Eye (tissue), 1 donor: ENCODE results near the gene FAM199X.
A peak's percentile ranks its signal among the peaks of the same experiment; 100 is the strongest.
"Not testable (repeated sequence)": the region's sequence is repeated elsewhere in the genome, so short reads cannot be mapped to it uniquely, and the experiment has no call there.

ENCODE experiments used
- DNase-seq: peaks from one replicate; pipeline ENCODE4 v3.0.0-alpha.2; 2015

FAM199X gene

DNA sequence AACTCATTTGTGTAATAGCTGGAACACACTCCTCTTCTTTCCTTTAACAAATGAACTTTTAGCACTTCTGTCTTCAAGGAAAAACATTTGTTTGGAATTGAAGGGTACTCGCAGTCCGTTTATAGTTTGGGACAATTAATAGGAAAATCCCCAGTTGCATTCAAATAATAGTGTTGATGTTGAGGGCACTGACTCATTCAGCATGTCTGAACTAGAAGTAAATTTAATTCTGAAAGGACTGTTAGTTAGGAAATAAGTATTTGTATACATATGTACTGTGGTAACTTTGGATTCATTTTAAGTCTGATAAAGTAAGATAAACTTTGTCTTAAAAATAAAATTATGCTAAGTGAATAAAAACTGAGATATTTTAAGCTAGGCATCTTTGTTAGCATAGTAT is 27.2 kb downstream of the FAM199X start:
- DNase-seq, result no peak

DNA sequence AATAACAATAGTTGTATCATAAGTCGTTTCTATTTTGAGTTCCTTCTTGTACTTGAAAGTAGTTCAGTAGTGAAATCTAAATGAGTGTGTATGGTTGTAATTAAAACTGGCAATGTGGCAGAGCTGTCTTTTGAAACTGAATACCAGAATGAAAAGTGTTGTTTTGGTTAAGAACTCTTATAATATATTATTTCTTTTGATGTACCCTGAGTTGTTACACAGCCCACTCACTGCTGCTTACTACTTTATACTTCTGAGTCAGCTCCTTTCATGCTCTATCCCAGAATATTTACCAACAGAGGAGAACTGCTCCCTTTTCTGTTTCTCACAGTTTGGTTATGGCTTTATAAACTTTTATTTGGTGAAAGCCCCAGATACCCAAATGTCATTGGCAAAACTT is 28.8 kb downstream of the FAM199X start:
- DNase-seq, result no peak

DNA sequence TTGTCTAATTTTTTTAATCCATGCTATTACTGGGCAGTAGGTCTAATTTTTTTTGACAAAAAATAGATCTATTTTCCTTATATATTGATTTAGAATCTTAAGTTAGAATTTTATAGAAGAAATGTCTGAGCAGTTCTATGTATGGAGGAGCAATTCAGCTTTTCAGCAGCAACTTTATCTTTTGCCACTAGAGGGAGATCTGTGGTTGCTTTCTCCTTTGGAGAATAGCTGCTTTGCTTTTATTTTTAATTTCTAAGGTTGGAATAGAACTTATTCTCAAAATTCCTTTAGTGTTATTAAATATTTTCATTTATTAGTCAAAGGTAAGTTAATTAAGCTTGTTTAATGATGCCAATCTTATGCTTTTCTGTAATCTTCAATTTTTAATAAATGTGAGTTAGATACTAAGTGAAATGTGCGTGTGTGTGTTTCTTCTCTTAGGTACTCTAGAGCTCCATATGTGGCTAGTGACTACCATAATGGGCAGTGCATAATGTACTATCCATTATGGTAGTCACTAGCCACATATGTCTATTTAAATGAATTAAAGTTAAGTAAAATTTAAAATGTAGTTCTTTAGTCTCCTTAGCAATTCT is 29.3 kb downstream of the FAM199X start:
- DNase-seq, result peak; percentile 57

DNA sequence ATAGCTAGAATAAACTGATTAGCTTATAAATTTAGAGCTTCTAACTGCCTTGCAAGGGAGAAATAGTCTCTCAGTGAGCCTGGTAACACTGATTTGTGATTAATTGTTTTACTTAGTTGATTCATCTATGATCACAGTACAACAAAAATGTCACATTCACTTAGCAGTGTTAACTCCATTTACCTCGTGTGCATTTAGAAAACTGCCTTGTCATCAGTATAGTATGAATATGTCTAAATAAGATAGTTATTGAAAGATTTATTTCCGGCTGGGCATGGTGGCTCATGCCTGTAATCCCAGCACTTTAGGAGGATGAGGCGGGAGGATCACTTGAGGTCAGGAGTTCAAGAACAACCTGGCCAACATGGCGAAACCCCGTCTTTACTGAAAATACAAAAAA is 39.3 kb downstream of the FAM199X start:
- DNase-seq, result no peak

DNA sequence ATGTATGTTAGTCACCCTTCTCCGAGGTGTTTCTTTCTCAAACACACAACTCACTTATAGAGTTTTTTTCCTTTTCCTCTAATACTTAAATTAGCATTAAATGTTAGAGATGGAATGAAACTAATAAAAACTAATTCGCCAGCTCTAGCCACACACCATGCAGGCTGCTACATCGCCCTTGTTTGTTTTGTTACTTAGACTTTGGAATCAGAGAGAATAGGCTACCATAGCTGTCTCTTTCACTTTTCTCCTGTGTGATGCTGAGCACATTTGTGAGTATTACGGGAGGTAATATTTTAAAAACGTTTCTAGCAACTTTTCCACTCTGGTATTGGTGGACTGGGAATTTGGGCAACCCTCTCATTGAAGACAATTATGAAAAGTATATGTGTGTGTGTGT is 44.9 kb downstream of the FAM199X start:
- no peak for DNase-seq

DNA sequence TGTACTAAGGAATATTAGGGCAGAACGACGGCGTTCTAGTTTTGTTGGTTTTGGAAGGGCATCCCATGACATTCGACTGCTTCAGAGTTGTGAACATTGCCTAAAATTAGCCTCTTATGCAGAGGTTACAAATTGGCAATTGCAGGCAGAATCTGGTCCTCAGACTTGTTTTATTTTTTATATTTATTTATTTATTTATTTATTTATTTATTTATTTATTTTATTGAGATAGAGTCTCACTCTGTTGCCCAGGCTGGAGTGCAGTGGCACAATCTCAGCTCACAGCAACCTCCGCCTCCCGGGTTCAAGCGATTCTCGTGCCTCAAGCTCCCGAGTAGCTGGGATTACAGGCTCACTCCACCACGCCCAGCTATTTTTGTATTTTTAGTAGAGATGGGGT is 63.8 kb downstream of the FAM199X start:
- DNase-seq, result not testable (repeated sequence)
